Kidney capillary endothelial cell (primary cell): ENCODE results near the gene STXBP5.
"Not testable (repeated sequence)": the region's sequence is repeated elsewhere in the genome, so short reads cannot be mapped to it uniquely, and the experiment has no call there.

Source experiments
- DNase-seq: peaks from one replicate; pipeline ENCODE4 v3.0.0-alpha.2; 2018; ENCODE audit warnings: low spot score

STXBP5 gene

DNA sequence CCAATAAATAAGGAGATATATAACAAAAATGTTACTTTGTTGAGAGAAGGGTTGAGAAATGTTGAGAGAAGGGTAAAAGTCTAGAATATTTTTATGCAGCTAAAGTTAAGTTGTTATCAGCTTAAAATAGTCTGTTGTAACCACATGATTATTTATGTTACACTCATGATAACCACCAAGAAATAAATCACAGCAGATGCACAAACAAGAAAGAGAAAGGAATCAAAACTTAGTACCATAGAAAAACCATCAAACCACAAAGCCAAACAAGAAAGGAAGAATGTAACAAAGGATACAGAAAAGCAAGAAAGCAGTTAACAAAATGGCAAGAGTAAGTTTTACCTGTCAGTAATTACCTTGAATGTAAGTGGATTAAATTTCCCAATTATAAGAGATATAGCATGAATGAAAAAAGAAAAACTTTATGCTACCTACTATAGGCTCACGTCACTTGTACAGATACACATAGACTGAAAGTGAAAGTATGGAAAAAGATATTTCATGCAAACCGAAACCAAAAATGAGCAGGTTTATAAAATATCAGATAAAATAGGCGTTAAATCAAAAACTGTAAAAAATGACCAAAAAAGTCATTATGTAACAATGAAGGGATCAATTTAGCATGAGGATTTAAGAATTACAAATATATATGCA is 93.6 kb downstream of the STXBP5 start:
- no peak for DNase-seq

DNA sequence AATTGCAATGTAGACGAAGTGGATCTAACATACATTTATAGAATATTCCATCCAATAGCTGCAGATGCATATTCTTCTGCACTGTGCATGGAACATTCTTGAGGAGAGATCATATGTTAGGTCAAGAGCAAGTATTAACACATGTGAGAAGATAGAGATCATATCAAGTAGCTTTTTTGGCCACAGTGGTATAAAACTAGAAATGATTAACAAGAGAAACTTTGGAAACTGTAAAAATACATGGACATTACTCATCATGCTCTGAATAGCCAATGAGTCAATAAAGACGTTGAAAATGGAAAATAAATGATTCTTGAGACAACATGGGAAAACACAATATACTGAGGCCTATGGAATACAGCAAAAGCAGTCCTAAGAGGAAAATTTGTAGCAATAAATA is 94.2 kb downstream of the STXBP5 start:
- no peak for DNase-seq

DNA sequence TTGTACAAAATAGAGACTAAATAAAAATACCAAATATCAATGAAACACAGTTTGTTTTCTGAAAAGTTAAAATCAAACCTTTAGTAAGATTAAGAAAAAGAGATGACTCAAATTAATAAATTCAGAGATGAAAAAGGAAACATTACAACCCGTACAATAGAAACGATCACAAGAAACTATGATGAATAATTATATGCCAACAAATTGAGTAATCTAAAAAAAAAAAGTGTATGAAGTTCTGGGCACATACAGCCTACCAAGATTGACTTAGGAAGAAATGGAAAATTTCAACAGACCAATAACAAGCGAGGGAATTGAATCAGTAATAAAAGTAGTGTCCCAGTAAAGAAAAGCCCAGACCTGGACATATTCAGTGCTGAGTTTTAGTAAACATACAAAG is 94.8 kb downstream of the STXBP5 start:
- DNase-seq: no peak

DNA sequence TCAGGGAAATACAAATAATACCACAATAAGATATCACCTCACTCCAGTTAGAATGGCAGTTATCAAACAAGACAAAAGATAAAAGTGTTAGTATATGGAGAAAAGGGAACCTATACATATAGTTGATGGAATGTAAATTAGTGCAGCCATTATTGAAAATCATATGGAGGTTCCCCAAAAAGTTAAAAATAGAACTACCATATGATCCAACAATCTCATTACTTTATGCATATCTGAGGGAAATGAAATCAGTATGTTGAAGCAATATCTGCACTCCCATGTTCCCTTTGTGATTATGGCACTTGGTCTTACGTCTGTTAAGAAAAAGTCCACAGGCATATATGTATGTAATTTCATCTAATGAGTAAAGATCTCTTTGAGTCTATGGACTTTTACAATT is 96.9 kb downstream of the STXBP5 start:
- DNase-seq: no peak

DNA sequence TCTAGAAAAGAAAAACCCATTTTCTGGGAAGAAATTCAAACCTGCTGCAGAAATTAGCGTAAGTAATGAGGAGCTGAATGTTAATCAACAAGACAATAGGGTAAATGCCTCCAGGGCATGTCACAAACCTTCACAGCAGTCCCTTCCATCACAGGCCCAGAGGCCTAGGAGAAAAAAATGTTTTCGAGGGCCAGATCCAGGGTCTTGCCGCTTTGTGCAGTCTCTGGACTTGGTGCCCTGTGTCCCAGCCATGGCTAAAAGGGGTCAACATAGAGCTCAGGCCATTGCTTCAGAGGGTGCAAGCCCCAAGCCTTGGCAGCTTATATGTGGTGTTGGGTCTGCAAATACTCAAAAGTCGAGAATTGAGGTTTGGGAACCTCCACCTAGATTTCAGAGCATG is 99.8 kb downstream of the STXBP5 start:
- no peak for DNase-seq

DNA sequence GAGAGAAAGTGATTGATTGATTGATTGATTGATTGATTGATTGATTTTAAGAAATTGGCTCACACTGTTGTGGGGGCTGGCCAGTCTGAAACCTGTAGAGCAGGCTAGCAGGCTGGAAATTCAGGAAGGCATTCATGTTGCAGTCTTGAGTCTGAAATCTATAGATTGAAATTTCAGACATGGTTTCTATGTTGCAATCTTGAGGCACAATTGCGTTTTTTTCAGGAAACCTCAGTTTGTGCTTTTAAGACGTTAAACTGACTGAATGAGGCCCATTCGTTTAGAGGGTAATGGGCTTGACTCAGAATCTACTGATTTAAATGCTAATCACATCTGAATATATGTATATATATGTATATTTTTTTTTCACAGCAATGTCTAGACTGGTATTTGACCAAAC is 106.3 kb downstream of the STXBP5 start:
- no peak for DNase-seq

DNA sequence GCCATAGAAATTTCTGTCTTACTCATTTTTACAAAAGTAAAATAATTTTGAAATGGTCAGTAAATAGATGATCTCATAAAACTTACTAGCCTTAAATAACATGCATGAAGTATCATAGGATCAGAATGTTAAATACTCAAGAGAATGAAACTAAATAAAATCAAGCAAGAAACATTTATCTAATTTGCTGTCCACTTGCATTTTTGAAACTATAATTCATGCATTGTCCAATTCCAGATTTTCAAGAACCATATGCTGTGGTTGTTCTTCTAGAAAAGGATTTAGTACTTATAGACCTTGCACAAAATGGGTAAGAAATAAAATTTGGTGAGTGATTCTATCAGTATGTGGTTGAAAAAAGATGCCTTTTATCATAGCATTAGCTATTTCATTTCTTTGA is 107.0 kb downstream of the STXBP5 start:
- DNase-seq: no peak

DNA sequence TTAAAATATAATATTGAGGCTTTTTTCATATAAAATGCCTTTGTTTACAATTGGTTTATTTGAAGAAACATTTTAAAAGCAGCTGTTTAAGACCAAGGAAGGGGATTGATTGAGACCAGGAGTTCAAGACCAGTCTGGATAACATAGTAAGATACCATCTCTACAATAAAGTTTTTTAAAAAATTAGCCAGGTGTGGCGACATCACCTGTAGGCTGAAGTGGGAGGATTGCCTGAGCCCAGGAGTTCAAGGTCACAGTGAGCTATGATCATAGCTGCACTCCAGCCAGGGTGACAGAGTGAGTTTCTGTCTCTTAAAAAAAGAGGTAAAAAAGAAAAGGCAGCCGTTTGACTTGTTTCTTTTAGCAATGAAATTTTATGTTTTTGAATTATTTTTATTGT is 117.0 kb downstream of the STXBP5 start:
- no peak for DNase-seq

DNA sequence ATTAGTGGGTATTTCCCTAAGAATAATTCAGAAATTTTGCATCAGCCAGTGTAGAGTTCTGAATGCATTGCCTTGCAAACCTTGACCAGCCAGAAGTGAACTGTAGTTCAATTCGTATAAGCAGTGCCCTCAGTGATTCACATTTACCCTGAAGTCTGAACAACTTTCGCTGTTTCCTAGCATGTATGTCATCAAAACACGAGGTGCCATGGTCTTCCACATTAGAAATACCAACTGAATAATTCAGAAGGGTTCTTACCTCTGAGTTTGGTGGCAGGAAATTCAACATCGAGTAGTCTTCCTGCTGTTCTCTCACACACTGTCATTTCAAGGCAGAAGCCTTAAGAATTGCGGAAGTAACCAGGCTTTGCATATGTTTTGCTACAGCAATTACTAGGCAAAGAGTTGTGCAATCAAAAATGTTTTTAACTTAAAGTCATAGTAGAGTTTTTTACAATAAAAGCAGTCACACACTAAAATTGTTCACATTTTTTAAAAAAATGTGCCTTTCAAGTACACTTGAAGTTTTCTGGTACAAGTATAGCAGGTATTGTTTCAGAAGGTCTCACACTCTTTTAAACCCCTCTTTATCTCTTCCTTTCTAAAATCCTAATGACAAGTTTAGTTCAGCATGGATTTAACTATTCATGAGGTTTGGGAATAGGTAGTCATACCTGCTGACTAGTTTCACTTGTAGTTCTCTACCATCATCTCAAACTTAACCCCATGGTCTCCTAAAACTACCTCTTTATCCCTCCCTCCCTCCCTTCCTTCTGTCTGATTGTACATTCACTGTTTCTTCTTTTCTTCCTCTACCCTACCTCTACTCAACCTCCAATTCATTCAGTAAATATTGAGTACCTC is 118.3 kb downstream of the STXBP5 start:
- peak; percentile 15 for DNase-seq

DNA sequence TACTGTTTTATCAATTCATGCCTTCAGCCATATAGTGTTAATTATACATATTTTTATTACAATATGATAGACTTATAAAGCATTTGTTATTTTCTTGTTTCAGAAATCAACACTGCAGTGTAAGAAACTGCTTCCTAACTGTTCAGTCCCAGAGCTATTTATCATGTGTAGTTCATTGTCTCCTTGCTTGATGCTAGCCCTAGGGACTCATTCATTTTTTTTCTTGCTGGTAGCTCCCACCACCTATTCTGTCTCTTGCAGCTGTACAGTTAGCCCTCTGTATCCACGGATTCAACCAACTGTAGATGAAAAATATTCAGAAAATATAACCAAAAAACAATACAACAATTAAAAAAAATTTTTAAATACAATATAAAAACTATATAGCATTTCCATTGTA is 121.3 kb downstream of the STXBP5 start:
- DNase-seq: no peak

DNA sequence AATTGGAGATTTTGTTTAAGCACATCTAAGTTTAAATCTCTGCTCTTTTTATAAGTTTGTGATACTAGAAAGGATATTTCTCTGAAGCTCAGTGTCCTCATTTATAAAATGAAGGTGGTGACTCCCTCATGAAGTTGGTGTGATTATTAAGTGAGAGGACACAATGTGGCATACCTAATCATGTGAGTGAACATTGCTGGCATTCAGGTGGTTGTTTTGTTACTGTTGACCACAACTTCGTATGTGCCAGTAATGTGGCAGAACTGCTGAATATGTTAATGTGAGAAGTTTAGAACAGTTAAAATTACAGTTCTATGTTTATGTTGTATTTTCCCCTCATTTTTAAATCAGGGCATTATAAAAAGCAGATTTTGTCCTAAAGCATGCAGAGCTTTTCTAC is 127.2 kb downstream of the STXBP5 start:
- no peak for DNase-seq

DNA sequence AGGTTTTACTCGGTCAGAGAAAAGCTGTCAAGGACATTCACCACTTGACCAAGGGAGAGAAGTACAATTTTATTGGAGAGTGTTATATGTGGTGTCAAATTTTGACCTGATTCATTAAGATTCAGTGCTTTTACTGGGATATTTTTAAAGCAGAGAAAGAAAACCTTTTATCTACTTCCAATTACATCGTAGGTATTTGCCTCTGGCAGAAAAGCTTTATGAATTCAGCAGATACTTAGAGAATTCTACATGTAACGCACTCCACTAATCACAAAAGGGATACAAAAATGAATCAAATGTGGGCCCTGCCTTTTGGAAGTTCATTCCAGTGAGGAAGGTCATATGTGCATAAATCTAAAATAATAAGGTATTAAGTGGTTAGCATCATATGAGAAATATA is 133.7 kb downstream of the STXBP5 start:
- DNase-seq: no peak

DNA sequence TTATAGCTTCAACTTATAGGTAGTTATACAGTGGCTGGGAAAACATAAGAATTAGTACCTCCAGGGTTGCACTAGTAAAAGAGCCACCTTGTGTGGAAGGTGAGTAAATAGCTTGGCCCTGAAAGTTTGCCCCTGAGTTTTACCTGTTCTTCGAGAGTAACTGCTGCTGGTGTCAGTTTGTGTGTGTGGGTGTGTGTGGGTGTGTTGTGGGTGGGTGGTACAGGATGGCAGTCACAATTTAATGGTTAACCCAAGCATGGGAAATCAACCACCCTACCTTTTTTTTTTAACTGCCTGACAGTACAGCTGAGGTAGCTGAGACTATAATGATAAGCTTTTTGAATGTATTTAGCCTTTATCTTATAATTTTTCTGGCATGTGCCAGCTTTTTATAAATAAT is 137.3 kb downstream of the STXBP5 start:
- no peak for DNase-seq

DNA sequence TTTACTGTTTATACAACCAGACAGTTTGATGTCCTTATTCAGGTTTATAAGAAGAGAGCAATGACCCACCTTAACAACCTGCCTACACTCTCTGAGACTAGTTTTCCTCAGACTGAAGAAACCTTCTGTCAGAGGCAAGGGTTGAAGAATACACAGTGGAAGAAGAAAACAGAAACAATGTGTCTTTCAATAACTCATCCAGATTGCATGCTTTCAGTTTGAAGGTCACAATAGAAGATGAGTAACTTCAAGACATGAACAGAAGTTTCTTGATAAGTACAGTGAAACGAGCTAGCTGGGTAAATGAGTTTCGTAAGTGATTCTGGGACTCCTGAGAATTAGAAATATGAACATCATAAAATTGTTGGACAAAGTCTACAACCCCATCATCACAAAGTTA is 141.7 kb downstream of the STXBP5 start:
- DNase-seq: no peak

DNA sequence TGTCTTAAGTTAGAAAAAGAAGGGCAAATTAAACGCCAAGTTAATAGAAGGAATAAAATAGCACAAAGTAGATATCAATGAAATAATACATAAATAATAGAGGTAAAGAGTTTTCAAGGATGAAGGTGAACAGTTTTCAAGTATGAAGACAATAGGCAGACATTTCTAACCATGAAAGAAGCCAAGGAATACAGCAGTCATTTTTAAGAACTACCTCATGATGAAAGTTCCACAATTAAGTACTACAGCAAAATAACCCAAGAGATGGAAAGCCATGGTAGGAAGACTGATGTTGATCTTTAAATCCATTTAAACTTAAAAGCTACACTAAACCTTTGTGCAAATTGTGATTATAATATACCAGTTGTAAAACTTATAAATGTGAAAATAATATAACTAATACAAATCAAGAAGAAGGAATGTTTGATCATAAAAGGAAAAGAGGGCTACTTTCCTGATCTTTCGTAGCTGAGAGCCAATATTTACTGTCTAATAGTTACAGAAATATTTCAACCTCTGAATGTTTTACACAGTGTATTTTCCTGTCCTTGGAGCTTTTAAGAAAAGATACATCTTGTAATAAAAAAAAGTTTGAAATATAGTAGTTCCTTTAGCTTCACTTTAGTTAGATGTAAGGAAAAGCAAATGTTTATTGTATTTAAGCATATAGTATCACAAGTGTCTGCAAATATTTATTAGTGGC is 143.1 kb downstream of the STXBP5 start:
- no peak for DNase-seq

DNA sequence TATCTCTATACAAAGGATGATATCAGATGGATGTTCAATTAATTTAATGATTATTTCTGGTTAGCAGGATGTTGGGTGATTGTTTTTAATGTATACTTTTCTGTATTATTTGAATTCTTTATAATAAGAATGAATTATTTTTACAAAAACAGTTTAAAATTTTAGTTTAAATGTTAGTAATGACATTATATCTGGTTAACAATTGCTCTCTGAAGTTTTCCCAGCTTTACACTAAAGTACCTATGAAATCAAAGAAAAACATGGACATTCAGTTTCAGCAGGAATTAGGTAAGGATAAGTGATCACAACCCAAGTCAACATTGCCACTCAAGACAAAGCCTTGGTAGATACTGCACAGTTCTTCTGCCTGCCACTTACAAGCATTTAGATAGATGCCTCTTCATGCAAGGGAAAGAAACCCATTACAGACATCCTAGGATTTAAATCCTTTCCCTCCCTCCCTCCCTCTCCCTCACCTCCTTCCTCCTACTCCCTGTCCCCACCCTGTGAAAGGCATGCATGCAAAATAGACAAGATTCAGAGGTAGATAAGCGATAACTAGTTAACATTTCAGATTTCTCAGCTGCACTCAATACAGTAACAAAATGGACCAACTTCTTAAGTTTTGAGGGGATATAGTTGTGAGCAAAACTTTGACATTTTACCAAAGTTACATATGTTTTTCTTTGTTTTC is 143.8 kb downstream of the STXBP5 start:
- no peak for DNase-seq

DNA sequence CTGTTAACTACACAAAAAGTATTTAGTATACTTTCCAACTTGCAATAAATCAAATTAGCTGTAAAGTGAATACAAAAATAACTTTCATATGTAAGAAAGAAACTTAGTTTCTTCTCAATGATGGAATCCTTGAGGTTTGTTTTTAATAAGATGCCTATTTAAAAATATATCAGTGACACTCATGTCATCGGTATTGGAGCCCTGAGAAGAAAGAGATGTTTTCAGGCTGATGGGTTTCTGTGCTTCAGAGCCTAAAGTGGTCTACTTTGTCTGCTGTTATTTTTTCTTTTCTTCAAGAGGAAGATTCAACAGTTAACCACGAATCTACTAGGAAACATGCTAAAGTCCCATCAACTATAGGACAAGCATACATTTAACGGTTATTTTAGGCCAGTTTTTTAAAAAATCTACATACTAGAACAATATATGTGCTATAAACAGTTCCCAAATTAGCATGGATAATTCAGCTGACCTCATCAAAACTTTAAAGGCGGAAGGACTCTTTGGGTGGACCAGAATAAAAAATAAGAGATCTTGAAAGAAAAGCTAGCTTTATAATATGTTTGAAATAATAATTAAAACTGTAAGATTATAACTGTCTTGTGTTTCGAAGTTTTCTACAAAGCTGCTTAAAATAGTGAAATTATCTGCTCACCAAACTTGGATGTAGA is 157.2 kb downstream of the STXBP5 start:
- no peak for DNase-seq

DNA sequence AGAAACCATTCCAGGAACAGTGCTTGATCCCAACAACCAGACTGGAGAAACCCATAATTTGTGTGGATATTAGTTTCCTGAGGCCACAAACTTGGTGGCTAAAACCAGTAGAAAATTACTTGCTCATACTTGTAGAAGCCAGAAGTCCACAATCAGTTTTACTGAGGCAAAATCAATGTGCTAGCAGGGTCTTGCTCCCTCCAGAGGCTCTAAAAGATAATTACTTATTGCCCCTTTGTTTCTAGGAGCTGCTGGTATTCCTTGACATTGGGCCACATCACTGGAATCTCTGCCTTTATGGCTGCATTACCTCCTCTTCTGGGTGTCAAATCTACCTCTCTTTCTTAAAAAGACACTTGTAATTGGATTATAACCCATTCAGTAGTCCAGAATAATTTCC is 162.1 kb downstream of the STXBP5 start:
- no peak for DNase-seq

DNA sequence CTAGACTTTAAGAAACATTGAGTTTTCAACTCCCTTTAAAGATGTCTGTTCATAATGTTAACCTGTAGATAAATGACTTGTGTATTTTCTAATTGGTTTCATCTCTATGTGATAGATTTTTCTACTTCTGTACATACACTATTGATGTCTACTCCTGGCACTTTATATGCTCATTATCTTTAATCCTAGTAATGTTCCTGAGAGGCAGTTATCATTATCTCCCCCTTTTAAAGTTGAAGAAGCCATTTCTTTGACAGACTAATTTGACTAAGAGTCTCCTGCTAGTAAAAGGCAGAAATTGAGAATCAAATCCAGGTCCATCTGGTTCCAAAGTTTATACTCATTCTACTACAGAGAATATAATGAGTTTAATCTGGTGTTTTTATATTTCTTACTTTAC is 167.1 kb downstream of the STXBP5 start:
- DNase-seq: no peak

DNA sequence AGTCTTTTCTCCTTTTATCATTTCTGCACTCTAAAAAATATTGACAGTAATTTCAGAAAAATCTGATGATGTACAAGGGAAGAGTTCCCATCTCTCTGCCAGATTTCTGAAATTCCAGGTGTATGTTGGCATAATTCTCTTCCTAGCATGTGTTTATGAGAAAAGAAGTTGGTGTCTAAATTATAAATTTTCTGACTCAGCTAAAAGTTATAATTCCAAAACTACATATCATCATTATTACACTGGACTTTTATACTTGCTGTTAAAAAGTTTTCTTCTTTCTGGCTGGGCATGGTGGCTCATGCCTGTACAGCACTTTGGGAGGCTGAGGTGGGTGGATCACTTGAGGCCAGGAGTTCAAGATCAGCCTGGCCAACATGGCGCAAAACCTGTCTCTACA is 168.6 kb downstream of the STXBP5 start:
- DNase-seq: no peak

DNA sequence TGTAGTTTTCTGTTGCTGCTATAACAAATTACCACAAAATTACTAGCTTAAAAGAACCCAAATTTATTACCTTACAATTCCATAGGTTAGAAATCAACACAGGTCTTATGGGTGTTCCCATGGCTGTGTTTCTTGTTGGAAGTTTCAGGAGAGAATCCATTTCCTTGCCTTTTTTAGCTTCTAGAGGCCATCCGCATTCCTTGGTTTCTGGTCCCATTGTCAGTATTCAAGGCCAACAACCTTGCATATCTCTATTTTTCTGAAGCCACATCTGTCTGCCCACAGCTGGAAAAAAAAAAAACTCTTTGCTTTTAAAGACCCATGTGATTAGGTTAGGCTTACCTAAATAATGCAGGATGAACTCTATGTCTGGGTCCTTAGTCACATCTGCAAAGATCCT is 174.6 kb downstream of the STXBP5 start:
- DNase-seq: no peak

DNA sequence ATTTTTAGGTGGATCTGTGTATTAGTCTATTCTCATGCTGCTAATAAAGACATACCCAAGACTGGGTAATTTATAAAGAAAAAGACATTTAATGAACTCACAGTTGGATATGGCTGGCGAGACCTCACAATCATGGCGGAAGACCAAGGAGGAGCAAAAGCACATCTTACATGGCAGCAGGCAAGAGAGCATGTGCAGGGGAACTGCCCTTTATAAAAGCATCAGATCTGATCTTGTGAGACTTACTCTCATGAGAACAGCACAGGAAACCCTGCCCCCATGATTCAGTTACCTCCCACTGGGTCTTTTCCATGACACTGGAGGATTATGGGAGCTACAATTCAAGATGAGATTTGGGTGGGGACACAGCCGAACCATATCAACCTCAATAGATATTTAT is 176.6 kb downstream of the STXBP5 start:
- DNase-seq: not testable (repeated sequence)
